Neutrophil (primary cell): ENCODE results near the gene LYPD6B.

ENCODE experiments used
- H3K27ac ChIP-seq: fragments of 200-600 bp; sonication (generic); 2 replicates; pipeline ENCODE4 v1.5.1; 2016; ENCODE audit warnings: mild to moderate bottlenecking, moderate library complexity
- H3K27me3 ChIP-seq: fragments of 200-600 bp; sonication (generic); 2 replicates; pipeline ENCODE4 v1.6.0; 2016; ENCODE audit warnings: mild to moderate bottlenecking
- H3K36me3 ChIP-seq: fragments of 200-600 bp; sonication (generic); 2 replicates; pipeline ENCODE4 v1.5.1; 2017
- H3K4me1 ChIP-seq, 2 experiments: fragments of 200-600 bp in 1 of 2; sonication (generic) in 1 of 2; 1 replicate in 1 of 2; 2 replicates in 1 of 2; pipeline versions ENCODE4 v1.5.1 to v1.6.1; 2013 to 2016; ENCODE audit warnings: low read depth in 1 of 2, low read length in 1 of 2, mild to moderate bottlenecking in 1 of 2, moderate library complexity in 1 of 2; ENCODE audit not compliant: control insufficient read depth in 1 of 2, insufficient read depth in 1 of 2
- H3K4me3 ChIP-seq, 2 experiments: fragments of 200-600 bp in 1 of 2; sonication (generic) in 1 of 2; 1 replicate in 1 of 2; 2 replicates in 1 of 2; pipeline ENCODE4 v1.5.1; 2013 to 2016; ENCODE audit warnings: low read depth in 1 of 2, low read length in 1 of 2, mild to moderate bottlenecking in 1 of 2, moderate library complexity in 1 of 2
- H3K9me3 ChIP-seq: fragments of 200-600 bp; sonication (generic); 2 replicates; pipeline ENCODE4 v1.5.1; 2016
- CTCF ChIP-seq: fragments of 200-600 bp; sonication (generic); IDR thresholded peaks from 2 replicates; pipeline ENCODE4 v1.5.1; 2016; ENCODE audit warnings: antibody characterized with exemption

Gene LYPD6B

GRCh38 chr2:149061133-149061745, 22.7 kb downstream of the LYPD6B start:
- Histone ChIP-seq H3K4me3 (no peak overlapping the region), H3K36me3 (no peaks in the 10 kb centered on the region), H3K9me3 (no peaks in the 10 kb centered on the region), H3K27me3 (no peaks in the 10 kb centered on the region), H3K27ac (no peak overlapping the region), H3K4me1 (no peaks in the 10 kb centered on the region)
- TF ChIP-seq CTCF, result no peak

GRCh38 chr2:149062531-149062930, 24.0 kb downstream of the LYPD6B start:
- Histone ChIP-seq H3K27ac (no peak overlapping the region), H3K27me3 (no peaks in the 10 kb centered on the region), H3K4me3 (no peak overlapping the region), H3K36me3 (no peaks in the 10 kb centered on the region), H3K4me1 (no peaks in the 10 kb centered on the region), H3K9me3 (no peaks in the 10 kb centered on the region)
- no peak for TF ChIP-seq CTCF

- no peaks in the 10 kb centered on the region for H3K36me3 ChIP-seq
- no peaks in the 10 kb centered on the region for H3K9me3 ChIP-seq
- no peak for TF ChIP-seq CTCF
- no peak overlapping the region for H3K4me3 ChIP-seq
- no peaks in the 10 kb centered on the region for H3K4me1 ChIP-seq
- no peaks in the 10 kb centered on the region for H3K27me3 ChIP-seq
- H3K27ac ChIP-seq, result no peak overlapping the region
These were observed 24.7 kb downstream of the LYPD6B start for GRCh38 chr2:149063177-149063576.

- Histone ChIP-seq H3K27ac (no peak overlapping the region), H3K9me3 (no peaks in the 10 kb centered on the region), H3K36me3 (no peaks in the 10 kb centered on the region), H3K27me3 (no peaks in the 10 kb centered on the region), H3K4me1 (peaks cover 1 to 9% of the 10 kb centered on the region in 2 experiments), H3K4me3 (no peak overlapping the region)
- no peak for TF ChIP-seq CTCF
These were observed 25.9 kb downstream of the LYPD6B start for GRCh38 chr2:149064365-149064841.

GRCh38 chr2:149064856-149065630, 26.5 kb downstream of the LYPD6B start:
- no peak for TF ChIP-seq CTCF
- H3K9me3 ChIP-seq, result no peaks in the 10 kb centered on the region
- no peaks in the 10 kb centered on the region for H3K27me3 ChIP-seq
- no peak overlapping the region for H3K4me3 ChIP-seq
- H3K36me3 ChIP-seq, result no peaks in the 10 kb centered on the region
- peaks cover 3 to 16% of the 10 kb centered on the region in 2 experiments for H3K4me1 ChIP-seq
- no peak overlapping the region for H3K27ac ChIP-seq
